ENCODE results near the gene HEG1.

The HEG1 gene

DNA sequence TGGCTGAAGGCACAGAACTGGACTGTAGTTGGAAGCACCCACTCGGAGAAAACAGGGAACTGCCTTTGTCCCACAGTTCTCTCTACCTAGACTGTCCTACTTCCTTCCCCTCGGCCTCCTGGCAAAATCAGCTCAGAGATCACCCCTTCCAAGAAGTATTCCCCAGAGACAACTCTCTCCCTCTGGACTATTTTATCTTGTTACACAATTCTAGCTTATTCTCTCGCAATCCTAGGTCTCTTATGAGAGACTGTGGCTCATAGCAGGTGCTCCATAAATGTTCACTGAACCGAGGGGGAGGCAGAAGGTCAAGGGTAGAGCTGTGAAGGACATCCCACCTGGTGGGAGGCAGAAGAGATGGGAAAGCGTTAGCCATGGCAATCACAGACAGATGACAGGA, 10.6 kb downstream of the HEG1 start:
- DNase-seq (ENCODE audit: low spot score) = no peak

DNA sequence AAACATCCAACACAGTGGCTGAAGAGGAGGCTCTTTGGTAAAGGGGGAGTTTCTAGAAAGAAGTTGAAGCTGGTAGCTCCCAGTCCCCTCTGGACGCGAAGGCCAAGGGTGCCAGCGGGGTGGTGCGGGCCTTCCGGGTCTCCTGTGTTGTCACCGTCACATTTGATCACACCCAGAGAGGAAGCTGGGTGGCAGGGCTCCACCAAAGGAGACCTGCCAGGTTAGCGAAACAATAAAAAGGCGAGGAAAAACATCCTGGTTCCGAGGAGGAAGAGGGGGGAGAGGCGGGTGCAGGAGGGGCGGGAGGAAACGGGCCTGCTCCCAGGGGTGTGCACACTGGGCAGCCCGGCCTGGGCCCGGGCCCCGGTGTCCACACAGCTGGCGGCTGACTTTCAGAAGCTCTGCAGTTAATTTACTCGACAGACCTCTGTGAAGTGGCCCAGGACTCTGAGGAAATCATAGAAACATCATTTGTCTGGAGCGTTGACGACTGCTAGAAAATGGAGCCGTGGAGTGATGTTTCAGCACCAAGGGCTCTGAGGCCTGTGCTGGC, 12.1 kb downstream of the HEG1 start:
- no peak for DNase-seq (ENCODE audit: low spot score)

DNA sequence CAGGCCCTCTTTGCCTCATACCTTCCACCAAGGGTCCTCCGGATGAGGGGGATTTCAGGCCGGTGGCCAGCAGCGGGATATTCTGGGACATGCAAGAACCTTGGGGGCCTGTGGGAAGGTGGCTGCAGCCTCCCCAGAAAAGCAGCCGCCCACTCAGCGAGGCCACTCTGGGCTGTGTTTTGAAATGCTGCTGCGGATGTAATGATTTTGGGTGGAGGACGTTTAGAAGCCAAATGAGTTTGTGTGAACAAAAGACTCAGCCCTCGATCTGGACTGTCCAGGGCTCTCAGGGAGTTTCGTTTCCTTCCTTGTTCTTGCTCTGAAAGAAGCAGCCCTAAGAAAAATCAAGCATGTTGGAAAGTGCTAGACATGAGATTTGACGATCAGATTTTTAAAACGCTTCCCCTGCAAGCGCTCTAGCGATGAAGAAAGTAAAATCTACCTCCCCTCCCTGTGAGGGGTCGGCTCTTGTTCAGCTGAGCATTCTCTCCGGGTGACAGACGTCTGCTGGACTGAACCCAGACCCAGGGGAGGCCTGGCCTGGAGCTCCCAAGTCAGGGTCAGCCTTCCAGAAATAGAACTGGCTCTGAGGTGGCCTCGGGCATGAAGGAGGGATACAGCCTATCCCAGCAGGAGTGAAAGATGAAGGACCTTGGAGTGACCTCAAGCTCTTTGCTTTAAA, 12.9 kb downstream of the HEG1 start:
- DNase-seq (ENCODE audit: low spot score) = no peak

DNA sequence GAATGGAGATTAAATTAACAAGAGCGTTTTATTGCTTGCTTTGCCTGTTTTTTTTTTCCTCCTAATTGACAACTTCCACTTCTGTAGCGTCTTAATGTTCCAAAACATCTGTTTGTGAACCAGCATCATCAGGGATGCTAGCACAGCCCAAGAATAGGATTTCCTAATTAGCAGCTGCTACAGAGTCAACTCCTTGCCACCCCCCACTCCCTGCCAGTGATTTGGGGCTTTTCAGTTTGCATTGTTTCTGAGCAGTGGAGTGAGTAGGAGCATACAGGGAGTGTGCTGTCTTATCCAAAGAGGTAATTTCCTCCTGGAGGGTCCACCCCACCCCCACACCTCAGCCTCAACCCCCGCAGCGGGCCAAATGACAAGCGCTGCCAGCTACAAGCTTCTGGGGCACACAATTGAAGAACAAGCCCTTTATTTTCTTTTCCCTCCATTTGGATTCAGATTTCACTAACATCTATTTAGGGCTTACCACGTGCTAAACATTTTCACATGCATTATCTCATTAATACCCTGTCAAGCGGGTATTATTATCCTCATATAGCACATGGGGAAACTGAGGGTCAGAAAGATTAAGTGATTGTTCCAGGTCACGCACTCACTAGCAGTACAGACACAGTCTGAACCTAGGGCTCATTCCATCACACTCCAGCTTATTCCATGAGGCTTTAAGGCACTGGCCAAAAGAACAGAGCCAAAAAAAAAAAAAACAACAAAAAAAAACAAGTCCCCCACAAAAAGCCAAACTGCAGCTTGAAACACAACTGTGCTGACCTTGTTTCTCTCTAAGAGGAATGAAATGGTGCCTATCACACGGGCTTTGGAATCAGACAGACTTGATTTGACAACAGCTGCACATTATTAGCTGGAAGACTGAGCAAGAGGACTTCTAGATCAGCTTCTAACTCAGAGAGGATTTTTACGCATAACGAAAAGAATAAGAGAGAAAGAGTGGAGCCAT, 16.4 kb downstream of the HEG1 start:
- DNase-seq (ENCODE audit: low spot score) = no peak

DNA sequence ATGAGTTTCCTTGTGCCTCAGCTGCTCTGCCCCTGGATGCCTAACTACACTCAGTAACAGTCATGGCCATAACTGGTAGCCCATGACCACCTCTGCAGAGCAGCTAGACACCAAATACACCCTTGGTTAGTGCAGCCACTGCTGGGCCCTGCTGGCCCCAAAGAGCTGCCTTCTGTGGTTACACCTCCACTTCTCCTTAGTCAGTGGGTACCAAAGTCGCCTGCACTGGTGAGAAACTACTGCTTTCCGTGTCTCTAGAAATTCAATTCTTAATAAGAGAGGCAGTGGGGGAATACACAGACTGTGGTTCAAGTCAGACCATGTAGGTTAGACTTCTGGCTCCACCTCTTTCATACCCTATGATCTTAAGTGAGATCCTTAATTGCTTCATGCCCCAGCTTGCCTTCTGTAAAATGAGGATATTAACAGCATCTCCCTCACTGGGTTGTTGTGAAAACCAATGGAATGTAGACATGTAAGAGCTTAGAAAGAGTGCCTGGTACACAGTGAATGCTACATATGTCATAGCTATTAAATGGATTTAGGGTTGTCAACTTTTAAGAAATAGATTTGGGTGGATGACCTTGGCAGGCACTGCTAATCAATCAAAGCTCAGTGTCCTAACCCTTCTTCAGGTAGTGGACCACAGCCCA, 18.2 kb downstream of the HEG1 start:
- DNase-seq (ENCODE audit: low spot score) = no peak

DNA sequence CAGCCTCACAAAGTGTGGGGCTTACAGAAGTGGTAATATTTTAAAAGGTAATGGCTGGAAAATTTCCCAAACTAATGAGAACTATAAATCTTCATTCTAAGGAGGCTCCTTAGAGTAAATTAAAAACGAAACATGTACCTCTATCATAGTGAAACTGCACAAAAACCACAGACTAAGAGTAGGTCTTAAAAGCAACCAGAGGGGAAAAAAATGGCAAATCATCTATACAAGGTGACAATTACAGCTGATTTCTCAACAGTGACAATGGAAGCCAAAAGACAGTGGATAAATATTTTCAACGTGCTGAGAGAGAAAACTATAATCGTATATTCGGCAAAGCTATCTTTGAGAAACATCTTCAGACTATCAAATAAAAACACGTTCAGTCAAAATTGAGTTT, 20.6 kb downstream of the HEG1 start:
- peak; percentile 54 for DNase-seq (ENCODE audit: low spot score)

DNA sequence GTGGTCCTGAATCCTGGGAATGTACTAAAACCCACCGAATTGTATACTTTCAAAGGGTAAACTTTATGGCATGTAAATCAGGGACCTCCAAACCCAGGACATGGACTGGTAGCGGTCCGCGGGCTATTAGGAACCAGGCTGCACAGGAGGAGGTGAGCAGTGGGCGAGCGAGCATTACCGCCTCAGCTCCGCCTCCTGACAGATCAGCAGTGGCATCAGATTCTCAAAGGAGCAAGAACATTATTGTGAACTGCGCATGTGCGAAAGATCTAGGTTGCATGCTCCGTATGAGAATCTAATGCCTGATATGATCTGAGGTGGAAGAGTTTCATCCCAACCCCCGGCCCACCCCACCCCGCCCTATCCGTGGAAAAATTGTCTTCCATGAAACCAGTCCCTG, 22.2 kb downstream of the HEG1 start:
- DNase-seq (ENCODE audit: low spot score) = no peak

DNA sequence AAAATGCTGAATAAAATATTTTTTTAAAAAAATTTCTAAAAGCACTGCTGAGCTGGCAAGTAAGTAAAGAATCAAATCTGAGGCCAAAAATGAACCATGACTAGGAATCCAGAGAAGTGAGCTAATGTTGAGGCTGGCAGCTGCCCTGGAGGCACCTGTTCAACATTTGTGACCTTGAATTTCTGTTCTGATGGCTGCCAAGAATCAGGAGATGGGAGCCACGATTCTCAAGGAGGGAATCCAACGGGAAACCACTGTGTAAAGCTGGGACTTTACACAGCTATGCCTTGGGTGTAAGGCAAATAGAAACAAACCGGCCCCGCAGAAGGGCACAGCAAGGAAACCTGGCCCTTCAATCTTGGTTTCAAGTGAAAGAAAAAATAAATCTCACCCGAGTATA, 22.7 kb downstream of the HEG1 start:
- no peak for DNase-seq (ENCODE audit: low spot score)

DNA sequence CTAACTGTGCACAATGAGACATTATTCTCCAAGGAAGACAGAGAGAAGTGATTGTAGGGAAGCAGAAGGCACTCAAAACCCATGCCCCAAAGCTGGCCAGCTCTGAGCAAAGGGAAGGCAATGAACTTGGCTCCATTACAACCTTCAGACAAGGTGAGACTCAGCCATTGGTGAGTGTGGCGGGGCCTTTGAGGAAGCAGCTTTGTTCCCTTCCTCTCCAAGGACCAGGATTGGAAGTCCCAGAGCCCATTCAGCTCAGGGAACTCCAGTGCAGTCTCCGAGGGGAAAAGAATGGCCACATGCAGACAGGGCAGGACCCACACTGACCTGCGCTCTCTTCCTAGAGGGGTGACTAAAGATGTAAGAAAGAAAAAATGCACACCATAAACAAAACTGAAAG, 23.1 kb downstream of the HEG1 start:
- DNase-seq (ENCODE audit: low spot score) = no peak

DNA sequence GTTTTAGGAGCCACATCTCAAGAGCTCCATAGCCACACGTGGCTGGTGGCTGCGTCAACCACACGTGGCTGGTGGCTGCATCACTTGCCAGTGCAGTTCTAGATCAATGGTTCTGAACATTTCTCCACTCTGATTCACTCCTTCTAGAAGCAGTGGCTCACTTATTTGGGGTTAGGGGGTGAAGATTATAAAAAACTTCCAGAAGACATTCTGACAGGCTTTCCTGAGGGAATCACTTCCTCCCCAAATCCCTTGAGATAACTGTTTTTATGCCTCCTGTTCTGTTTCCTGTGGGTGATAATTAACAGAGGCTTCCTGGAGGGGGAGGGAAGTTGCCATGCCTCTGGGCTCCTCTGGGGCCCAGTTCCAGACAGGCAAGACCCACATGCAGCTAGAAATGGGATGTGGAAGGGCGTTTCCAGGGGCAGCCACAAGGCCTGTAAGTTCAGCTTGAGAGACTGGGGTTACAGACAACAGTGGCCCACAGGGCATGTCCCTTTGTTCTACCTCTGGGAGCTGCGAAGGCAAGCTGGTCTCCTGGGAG, 23.6 kb downstream of the HEG1 start:
- DNase-seq (ENCODE audit: low spot score) = no peak

DNA sequence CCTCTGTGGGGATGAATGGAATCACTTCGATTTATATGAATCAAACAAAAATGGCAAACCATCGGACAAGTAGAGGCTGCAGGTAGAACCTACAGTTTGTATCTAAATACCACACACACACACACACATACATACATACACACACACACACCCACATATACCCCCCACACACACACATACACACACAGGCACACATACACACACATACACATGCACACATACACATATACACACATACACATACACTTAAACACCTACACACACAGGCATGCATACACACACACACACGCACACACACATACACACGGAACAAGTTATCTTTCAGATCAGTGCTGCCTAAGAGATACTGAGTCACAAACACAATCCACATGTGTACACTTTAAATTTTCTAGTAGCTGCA, 24.3 kb downstream of the HEG1 start:
- no peak for DNase-seq (ENCODE audit: low spot score)

DNA sequence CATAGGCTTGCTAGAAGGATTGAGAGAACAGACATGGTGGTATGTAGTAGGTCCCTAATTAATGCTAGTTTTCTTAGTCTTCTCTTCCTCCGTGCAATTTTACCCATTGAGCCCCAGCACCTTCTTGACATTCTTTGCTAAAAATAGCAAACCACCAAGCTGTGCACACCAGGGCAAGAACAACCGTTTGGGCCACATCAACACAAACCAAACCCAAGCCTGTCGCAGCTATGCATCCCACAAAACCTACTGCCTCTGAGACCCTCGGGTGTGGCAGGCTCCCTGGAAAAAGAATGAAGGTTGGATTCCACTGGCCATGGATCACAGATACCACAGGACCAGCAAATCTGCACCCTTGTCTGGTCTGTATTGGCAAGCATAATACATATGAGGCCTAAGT, 27.1 kb downstream of the HEG1 start:
- DNase-seq (ENCODE audit: low spot score) = no peak

DNA sequence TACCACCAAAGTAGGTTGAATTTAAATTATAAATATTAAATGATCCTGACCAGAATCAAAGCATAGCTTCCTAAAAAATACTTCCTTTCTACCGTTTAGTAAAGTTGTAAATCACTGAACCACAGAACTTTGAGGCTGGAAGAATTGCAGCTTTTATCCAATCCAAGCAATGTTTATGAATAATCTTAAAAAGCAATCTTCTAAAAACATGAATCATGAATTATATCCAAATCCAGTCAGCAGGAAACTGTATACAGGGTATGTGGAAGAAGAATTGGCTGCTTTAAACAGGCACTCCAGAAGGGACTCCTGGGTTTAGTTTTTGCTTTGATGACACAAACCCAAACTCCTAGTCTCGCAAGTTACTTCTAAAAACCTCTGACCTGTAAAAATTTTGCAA, 30.2 kb downstream of the HEG1 start:
- DNase-seq (ENCODE audit: low spot score) = no peak

DNA sequence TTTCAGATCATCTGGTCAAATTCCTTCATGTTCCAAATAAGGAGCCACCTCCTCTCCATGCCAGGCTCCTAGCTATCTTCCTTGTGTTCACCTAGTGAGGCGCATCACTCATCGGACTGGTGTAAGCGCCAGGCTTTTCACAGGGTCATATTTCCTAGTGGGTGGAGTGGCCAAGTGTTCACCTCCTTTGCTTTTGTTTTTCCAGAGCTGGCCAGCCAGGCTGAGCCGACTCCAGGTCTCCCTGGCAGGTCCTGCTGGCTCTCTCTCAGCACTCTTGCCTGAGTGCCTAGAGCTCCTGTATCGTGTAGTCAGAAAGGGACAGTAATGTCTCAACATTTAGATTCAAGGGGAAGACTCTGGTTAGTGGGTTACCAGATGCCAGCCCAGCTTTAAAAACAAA, 31.0 kb downstream of the HEG1 start:
- DNase-seq (ENCODE audit: low spot score) = no peak

DNA sequence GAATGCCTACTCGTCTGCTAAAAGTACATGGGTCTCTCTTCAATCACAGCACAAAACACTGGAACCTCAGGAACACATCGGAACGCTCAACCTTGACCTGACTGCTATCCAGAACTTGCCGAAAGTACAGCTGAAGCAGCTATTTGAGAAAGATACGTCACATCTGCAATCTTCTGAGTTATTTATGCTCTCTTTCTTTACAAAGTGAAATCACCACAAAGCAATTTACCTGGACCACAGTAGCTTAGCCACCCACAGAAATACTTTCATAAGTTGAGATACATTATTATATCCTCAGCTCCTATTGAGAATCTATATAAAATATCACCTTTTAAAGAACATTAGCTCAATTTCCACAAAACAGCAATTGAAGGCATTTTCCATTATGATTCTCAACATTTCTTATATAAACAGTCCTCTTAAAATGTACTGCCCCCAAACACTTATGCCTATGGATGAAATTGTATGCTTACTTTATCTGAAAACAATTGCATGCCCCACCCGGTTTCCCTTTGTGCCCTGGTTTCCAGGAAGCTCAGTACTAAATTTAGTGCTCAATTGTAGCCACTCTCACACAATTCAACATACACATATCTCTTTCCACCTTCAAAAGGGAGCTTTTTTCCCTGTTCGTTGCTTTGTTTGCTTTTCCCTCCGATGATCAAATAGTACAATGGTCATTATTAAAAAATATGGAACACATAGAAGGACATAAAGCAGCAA, 31.8 kb downstream of the HEG1 start:
- no peak for DNase-seq (ENCODE audit: low spot score)

DNA sequence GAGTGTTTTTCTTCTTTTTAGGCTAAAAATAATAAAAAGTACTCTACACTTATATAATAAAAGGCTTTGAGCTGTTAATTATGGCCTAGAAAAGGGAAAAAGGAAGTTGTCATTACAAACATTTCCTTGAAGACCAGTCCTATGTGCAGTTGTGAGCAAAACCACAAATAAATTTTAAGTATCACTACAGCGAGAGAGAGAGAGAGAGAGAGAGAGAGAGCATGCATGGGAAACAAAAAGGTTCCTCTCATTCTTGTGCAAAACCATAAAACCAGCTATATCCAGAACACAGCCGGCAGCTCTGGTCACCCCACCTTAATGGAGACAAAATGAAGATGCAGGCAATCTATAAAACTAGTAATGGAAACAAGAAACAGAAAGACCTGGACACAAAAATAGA, 33.6 kb downstream of the HEG1 start:
- no peak for DNase-seq (ENCODE audit: low spot score)

DNA sequence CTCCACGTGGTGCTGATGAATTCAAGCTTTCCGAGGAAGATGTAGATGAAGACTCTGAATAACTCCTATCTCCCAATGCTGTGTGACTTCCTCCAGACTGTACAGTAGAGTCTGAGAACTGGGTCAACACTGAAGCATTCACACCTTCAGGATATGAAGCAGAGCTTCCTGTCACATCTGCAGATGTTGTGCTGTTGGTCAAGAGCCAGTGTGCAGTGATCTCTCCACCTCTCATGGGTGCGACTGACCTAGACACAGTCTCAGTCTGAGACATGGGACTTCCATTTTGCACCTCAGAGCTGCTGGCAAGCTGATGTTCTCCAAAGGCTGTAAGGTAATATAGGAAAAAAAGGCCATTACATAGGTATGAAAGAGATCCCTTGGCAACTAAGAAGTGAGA, 36.5 kb downstream of the HEG1 start:
- DNase-seq (ENCODE audit: low spot score) = no peak

DNA sequence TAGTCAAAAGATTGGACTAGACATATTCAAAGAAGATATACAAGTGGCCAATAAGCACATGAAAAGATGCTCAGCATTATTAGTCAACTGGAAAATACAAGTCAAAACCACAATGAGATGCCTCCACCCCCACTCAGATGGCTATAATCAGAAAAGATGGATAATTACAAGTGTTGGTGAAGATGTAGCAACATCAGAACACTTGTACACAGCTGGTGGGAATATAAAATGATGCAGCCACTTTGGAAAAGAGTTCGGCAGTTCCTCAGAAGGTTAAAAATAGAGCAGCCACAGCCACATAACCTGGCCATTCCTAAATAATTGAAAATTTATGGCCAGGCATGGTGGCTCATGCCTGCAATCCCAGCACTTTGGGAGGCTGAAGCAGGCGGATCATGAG, 38.4 kb downstream of the HEG1 start:
- DNase-seq (ENCODE audit: low spot score) = no peak

DNA sequence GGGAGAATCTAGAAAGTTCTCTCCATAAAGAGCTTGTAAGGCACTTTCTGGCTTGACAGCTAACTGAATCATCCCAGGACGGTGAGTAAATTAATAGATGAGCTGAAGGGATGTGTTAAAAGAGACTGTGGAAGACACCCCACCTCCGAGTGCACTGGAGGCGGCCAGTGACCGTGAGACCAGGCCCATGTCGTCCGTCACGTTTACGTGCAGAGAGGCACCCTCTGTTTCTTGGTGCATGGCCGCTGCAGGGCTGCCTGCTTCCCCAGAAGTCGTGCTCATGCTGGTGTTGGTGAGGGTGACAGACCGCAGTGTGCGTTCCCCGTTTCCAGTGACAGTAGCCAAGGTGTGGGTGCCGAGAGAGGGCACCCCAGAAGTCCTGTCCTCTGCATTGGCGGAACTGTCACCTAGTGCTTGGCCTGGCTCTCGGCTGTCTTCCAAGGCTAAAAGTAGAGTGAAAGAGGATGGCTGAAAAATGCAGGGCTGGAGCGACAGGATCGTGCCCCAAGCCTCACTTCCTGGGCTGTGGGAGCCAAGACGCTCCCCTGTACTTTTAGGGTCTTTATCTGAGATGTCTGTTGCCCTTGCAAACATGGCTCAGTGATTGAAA, 41.1 kb downstream of the HEG1 start:
- no peak for DNase-seq (ENCODE audit: low spot score)

DNA sequence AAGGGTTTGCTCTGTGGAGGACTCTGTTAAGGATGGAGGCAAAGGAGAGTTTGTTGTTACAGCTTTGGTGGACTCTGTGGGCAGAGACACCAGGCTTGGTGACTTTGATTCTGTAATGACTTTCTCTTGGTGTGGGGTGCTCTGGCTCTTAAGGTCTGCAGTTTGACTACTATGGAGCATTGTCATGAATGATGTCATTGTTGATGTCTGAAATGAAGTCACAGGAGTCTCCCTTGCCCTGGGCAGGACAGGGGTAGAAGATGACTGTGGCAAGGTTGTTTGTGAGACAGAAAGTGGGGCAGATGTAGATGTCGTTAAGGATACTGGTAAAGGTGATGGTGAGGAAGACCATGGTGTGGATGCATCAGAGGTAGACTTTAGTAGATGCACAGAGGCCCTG, 42.7 kb downstream of the HEG1 start:
- DNase-seq (ENCODE audit: low spot score) = no peak

DNA sequence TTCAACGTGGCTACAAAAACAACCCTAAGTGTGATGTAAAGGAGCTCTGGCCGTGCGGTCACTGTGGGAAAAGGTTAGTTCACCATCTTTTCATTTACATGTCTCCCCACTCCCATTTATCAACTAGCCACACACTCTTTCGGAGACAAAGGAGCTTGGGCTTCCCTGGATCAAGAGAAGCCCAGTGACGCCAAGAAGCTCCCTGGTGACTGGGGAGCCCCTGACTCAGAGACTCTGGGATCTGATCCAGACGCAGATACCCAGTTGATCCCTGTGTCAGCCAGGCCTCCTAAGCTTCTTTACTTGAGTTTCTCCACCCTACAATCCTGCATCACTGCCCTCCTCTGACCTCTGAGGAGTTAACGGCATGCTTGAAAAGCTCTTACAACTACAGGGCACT, 43.9 kb downstream of the HEG1 start:
- DNase-seq (ENCODE audit: low spot score) = no peak

All from activated CD4-positive, alpha-beta T cell treated with anti-CD3 and anti-CD28 coated beads, Interleukin-2, Interleukin-4, amounts not matched to agents 100 ng/mL and 50 ng/mL, durations not matched to agents 16 hours and 8 hours (primary cell).